Measurements from ENCODE around the gene EGFR.

Gene EGFR

DNA sequence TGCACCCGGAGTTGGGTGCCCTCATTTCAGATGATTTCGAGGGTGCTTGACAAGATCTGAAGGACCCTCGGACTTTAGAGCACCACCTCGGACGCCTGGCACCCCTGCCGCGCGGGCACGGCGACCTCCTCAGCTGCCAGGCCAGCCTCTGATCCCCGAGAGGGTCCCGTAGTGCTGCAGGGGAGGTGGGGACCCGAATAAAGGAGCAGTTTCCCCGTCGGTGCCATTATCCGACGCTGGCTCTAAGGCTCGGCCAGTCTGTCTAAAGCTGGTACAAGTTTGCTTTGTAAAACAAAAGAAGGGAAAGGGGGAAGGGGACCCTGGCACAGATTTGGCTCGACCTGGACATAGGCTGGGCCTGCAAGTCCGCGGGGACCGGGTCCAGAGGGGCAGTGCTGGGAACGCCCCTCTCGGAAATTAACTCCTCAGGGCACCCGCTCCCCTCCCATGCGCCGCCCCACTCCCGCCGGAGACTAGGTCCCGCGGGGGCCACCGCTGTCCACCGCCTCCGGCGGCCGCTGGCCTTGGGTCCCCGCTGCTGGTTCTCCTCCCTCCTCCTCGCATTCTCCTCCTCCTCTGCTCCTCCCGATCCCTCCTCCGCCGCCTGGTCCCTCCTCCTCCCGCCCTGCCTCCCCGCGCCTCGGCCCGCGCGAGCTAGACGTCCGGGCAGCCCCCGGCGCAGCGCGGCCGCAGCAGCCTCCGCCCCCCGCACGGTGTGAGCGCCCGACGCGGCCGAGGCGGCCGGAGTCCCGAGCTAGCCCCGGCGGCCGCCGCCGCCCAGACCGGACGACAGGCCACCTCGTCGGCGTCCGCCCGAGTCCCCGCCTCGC is at the start of gene EGFR:
EGFR (plus strand) TSS at position 657 of the 830 bp plus-strand sequence. CDS start 261 bp downstream, outside the sequence.
- H3K4me3 ChIP-seq (ENCODE audit: low read depth, low read length), result no peak within 1 kb of the TSS
- no peak for TF ChIP-seq CTCF (IDR thresholded peaks at IDR 0.05; ENCODE audit: borderline replicate concordance, insufficient read depth, low read depth, low read length)

DNA sequence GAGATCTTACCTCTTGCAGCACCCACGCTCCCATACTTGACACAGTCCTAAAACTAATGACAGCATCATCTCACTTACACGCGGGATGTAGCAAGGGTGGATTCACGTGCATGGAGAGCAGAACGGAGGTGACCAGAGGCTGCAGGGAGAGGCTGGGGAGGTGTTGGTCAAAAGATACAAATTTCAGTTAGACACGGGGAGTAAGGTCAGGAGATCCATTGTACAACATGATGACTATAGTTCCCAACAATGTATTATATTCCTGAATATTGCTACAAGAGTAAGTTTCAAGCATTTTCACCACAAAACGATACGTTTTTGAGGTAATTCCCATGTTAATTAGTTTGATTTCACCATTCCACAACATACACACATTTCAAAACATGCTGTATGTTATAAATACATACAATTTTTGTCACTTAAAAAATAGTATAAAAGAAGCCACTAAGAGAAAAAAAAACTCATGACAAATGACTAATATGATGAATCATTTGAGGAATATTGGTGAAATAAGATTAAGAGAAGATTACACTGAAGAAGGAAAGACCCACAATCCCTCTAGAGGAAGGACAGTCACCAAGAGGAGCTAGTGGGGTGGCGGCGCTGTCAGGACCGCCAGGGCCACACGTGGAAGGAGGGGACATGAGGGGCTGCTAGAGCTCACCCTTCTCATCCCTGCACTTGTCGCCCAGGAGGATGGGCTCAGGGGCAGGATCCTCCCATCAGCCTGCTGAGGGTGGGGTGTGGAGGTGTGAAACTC is 49.4 kb upstream of the EGFR start:
- H3K4me3 ChIP-seq (ENCODE audit: low read depth, low read length), result no peak overlapping the region
- no peak for TF ChIP-seq CTCF (IDR thresholded peaks at IDR 0.05; ENCODE audit: borderline replicate concordance, insufficient read depth, low read depth, low read length)

GRCh38 chr7:54972733-54973294 is 46.0 kb upstream of the EGFR start:
- no peak for TF ChIP-seq CTCF (IDR thresholded peaks at IDR 0.05; ENCODE audit: borderline replicate concordance, insufficient read depth, low read depth, low read length)
- H3K4me3 ChIP-seq (ENCODE audit: low read depth, low read length), result no peak overlapping the region

- no peak for TF ChIP-seq CTCF (IDR thresholded peaks at IDR 0.05; ENCODE audit: borderline replicate concordance, insufficient read depth, low read depth, low read length)
- H3K4me3 ChIP-seq (ENCODE audit: low read depth, low read length), result no peak overlapping the region
Observed at GRCh38 chr7:54978364-54979116, 40.3 kb upstream of the EGFR start.

DNA sequence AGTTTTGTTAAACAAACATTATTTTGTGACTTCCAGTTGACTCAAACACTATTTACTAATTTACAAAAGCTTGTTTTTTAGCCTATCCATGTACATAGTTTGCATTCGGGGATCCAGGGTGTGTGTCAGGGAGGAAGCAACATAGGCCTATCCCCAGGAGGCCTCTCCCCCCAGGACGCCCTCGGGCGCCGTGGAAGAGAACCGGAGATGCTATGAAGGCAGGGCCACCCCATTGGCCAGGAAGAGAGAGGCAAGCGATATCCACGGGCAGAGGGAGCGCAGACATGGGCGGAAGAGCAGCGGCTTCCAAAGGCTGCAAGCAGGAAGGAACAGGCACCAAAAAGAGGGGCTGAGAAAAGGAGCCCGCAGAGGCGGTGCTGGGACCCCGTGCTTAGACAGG is 38.3 kb upstream of the EGFR start:
- no peak for TF ChIP-seq CTCF (IDR thresholded peaks at IDR 0.05; ENCODE audit: borderline replicate concordance, insufficient read depth, low read depth, low read length)

DNA sequence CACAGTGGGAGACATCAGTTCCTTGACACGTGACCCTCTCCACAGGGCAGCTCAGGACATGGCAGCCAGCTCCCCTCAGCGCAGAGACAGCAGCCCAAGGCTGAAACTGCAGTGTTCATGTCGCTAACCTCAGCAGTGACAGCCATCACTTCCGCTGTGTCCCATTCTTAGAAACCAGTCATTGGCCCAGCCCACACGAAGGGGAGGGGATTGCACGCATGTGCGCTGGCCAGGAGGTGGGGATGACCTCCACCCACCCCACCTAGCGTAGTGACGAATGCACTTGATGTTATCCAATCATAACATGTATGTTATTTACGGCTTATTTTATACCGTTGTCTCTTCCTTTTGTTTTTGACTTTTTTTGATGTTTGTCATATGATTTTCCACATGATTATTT is 36.9 kb upstream of the EGFR start:
- H3K4me3 ChIP-seq (ENCODE audit: low read depth, low read length), result no peak overlapping the region
- TF ChIP-seq CTCF (IDR thresholded peaks at IDR 0.05; ENCODE audit: borderline replicate concordance, insufficient read depth, low read depth, low read length), result no peak

More for the DNA sequence above, 38.3 kb upstream of the EGFR start:
- H3K4me3 ChIP-seq (ENCODE audit: low read depth, low read length), result no peak overlapping the region

Measured in GM12875 (cell line).